HG03064 (cell line): ENCODE results near the gene BMPR1A.
"Not testable (repeated sequence)": the region's sequence is repeated elsewhere in the genome, so short reads cannot be mapped to it uniquely, and the experiment has no call there.

Experiments
- ATAC-seq: cut with Tn5 transposase; IDR thresholded peaks from one replicate; pipeline ENCODE4 v1.9.1; 2021; ENCODE audit warnings: low read depth; ENCODE audit not compliant: unreplicated experiment

BMPR1A gene

DNA sequence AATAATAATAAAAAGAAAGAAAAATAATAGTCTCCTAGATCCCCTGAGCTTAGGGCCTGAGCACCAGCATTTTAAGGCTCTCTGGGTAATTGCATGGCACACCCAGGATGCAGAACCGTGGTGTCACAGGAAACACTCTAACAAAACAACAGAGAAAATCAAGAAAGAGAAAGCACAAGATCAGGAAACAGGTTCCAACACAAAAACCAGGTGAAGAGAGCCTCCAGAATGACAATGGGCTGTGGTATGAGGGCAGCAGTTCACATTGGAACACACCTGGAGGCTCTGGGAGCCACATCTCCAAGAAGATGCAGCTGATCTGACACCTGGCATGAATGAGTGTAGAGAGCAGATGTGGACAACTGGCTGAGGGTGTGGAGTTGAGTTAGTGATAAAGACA, 193.9 kb downstream of the BMPR1A start:
- ATAC-seq: no peak

DNA sequence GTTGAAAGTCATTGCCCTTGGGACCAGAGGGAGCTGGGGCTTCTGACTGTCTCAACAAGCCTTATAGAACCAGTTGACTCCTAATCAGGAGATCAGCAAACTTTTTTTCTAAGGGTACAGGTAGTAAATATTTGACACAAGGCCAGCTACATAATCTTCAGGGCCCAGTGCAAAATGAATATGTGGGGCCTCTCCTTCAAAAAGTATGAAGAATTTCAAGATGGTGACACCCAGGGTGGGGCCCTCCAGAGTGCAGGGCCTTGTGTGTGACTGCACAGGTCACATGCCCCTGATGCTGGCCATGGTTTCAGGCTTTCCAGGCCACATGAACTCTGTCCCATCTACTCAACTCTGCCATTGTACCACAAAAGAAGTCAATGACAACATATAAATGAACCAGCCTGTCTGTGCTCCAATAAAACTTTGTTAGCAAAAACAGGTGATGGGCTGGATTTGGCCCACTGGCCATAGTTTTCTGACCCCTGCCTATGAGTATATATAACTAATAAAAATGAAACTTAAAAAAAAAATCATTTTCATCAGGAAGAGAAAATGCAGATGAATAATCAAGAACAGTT, 194.9 kb downstream of the BMPR1A start:
- no peak for ATAC-seq

DNA sequence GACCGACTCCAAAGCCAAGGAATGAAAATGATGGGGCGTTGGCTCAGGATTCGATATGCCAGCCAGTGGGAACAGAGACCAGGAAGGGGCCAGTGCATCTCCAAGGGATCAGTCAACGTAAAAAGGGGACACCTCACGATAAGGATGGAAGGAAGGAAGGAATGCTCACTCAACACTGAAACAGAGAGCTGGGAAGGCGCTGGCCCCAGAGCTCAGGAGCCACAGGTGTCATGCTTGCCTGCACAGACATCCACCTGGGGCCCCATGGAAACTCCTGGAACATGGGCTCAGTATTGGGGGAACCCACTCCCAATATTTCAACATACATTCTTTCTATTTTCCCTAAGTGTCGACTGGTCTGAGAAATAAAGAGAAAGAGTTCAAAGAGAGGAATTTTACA, 195.7 kb downstream of the BMPR1A start:
- no peak for ATAC-seq

DNA sequence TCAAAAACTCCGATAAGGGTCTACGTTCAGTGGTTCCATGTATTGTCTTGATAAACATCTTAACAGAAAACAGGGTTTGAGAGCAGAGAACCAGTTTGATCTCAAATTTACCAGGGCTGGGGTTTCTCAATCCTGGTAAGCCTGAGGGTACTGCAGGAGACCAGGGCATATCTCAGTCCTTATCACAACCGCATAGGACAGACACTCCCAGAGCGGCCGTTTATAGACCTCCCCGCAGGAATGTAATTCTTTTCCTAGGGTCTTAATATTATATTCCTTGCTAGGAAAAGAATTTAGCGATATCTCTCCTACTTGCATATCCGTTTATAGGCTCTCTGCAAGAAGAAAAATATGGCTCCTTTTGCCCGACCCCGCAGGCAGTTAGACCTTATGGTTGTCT, 196.3 kb downstream of the BMPR1A start:
- not testable (repeated sequence) for ATAC-seq

DNA sequence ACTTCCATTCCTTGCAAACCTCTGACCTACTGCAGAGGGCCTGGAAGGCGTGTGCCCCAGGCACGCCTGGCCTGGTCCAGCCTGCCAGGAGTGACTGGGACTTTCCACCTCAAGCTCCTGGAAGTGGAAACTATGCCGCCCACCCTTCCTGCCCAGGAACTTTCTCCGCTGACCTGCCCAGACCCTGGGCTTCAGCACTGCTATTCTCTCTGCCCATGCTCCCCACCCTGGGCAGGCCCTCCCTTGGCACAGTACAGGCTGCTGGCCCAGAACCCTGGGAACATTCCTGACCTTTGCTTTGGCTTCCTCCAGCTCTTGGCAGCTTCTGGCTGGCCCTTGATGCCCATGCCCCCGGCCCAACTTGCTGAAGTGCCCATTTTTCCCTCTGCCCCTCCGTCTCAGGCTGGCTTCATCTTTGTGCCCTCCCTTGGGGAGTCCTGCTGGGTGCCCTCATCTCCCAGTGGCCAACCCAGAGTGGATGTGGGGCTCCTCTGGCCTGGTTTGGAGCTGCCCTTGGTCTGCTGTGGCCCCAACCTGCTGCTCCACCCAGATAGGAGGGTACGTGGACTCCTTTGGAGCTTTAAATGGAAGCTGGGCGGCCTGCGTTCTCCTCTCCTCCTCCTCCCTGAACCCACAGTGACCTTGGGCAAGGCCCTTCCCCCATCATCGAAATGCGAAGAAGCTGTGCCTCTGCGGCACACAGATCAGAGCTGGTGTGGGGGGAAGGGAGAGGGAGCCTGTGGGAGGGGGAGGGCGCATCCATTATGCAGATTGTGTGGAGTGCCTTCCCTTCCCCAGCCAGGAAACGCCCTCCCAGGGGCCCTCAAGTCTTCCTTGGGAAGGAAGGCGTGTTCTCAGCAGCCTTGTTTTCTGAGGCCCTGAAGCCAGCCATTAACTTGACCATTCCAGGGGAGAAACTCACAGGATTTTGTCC, 197.6 kb downstream of the BMPR1A start:
- no peak for ATAC-seq

DNA sequence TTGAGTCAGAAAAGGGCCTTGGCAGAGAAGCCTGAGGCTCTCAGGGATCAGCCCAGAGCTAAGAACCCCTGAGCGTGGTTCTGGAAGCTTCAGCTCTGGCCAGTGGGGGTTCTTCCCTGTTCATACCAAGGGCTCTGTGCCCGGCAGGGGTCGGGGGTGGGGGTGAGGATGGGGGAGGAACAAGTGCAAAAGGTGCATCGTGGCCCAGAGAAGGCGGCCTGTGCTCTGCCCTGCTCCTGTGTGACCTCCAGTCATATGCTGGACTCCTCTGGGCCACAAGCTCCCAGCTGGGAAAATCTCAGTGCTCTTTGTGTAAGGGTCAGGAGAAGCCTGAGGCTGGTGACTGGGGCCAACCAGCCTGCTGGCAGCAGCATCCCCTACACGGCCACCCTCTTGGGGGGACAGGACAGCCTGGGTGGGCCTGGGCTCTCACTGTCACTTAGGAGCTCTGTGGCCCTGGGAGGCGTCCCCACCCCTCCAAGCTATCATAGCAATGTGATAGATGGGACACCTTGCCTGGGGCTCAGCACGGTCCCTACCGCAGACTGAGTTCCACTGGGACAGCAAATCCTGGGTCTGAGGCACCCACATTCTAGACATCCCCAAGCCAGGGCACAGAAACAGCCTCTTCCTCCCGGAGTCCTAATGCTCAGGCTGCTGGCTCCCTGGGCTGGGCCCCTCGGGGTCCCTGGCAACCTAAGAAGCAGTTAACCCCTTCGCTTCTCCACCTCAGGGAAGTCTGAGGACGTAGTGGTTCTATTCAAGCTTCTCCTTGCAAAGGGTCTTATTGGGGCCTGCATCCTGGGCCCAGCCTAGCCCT, 198.5 kb downstream of the BMPR1A start:
- no peak for ATAC-seq

DNA sequence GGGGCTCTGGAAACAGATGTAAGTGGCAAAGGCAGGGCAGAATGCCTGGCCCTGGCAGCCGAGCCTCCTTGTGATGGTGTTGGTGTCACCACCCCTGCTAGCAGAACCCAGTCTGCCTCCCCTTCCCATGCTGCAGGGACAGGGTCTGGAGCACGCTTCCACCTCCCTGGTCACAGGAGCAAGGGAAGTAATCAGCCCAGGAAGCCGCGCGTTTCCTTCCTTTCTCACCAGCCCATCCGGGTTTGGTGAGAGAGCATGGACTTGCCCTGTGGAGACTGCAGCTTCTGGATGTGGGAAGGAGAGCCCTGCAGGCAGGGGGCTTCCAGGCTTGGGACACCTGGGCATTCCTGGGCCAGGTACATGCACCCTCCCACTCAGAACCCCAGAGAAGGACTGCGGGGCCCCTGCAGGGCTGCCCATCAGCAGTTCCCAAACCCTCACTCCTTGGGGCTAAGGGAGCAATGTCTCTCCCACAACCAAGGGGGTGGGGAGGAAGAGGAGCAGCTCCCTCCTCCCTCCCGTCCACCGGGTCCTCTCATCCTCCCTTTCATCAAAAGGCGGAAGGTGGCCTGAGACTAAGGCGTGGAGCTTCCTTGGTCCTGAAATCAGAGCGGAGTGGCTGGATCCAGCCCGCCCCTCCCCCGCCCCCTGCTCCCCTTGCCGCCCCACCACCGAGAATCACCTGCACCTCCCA, 199.2 kb downstream of the BMPR1A start:
- no peak for ATAC-seq

DNA sequence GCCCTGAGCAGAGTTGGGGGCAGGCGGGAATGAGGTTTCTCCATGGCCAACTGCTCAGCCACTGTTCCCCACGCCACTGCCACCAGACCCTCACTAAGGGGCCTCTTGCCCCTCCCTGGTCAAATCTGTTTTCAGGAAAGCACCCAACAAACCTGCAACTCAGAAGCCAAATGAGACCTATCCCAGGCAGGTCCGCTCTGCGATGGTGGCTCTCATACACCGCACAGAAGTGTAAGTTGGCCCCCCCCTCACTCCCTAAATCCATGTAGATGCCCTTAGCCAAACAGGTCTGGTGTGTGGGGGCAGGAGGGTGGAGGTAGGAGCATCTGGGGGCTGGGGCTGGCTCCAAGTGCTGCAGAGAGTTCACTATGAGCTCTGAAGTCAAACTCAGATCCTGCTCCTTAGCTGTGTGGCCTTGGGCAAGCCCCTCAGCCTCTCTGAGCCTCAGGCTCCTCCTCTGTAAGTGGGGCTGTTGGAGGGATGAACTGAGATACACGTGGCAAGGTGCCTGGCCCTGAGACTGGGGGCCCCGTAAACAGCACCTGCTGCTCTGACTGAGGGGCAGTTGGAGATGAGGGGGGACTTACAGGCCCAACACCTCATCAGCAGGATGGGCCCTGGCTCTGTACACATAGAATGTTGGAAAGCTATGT, 199.9 kb downstream of the BMPR1A start:
- ATAC-seq: no peak

DNA sequence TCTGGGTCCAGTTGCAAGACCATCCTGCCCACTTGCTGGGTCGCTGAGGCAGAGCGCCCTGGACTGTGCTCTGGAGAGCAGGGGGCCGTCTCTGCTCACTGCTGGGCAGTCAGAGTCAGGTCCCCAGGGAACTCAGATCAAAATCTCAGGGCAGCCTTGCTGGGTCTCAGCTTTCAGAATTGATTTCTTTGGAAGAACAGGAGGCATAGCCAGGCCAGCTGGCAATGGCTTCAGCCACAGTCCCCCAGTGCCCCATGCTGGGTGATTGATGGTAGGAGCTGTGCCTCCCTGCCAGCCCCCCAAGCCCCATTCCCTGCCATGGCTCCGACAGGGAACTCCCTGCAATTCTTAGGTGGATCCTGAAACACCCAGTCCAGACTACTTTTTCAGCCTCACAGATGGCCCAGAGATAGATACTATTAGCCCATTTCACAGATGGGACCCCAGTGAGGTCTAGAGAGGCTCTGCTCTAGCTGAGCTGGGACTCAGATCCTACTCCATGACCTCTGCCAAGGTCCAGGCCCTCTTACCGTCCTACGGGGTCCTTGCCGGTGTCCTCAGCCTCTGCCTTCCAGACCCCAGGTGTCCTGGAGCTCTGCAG, 200.5 kb downstream of the BMPR1A start:
- no peak for ATAC-seq

DNA sequence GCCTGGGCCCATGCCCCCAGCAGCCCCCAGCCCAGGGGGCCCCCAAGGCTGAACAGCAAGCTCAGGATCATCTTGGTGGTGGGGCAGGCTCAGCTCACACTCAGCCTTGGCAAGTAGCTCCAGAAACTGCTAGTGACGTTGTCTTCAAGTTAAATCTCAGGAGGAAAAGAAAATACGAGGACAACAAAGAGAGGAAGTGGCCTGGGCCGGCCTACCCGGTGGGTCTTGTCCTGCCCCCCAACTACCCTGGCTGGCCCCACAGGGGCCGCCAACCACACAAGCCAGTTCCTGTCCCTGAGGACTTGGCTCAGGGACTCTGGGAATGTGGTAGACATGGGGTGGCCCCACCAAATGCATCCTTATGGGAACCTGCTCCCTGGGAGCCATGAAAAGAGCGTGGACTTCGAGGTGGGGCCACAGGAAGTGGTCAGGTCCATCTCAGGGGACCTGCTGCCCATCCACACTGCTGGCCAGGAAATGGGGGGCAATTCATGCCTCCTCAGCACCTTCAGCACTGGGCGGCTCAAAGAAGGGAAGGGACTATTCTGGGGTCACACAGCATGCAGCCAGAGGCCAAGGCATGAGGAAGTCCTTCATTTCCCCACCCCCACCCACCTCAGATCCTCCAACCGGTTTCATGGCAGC, 201.2 kb downstream of the BMPR1A start, which contains the start of gene MMRN2:
TSS of gene MMRN2 (minus strand) at position 145 of the 645 bp plus-strand sequence. CDS start at position 71, 74 bp downstream.
- no peak for ATAC-seq

DNA sequence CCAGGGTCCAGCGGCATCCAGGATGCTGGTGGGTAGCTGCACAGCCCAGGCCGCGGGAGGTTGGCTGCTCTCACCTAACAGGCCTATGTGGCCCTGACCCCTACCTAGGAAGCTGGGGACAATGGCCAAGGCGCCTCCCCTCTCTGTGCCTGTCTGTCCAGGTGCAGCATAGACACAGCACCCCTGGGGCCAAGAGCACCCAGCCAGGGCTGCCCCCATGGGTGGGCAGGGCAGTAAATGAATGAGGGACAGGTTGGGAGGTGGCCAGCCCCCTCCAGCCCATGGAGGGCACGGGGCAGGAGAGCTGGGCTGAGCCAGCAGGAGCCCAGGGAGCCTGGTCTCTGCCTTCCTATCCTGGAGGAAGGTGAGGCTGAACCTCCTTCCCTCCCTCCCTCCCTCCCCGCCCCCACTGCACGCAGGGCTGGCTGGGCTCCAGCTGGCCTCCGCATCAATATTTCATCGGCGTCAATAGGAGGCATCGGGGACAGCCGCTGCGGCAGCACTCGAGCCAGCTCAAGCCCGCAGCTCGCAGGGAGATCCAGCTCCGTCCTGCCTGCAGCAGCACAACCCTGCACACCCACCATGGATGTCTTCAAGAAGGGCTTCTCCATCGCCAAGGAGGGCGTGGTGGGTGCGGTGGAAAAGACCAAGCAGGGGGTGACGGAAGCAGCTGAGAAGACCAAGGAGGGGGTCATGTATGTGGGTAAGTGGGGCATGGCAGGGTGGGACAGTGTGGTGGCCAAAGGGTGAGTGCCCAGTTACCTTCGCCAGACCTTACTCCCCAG, 201.9 kb downstream of the BMPR1A start, which contains the start of gene SNCG:
TSS of gene SNCG (plus strand) at position 484 of the 785 bp plus-strand sequence. CDS start at position 583, 99 bp downstream.
- no peak for ATAC-seq

DNA sequence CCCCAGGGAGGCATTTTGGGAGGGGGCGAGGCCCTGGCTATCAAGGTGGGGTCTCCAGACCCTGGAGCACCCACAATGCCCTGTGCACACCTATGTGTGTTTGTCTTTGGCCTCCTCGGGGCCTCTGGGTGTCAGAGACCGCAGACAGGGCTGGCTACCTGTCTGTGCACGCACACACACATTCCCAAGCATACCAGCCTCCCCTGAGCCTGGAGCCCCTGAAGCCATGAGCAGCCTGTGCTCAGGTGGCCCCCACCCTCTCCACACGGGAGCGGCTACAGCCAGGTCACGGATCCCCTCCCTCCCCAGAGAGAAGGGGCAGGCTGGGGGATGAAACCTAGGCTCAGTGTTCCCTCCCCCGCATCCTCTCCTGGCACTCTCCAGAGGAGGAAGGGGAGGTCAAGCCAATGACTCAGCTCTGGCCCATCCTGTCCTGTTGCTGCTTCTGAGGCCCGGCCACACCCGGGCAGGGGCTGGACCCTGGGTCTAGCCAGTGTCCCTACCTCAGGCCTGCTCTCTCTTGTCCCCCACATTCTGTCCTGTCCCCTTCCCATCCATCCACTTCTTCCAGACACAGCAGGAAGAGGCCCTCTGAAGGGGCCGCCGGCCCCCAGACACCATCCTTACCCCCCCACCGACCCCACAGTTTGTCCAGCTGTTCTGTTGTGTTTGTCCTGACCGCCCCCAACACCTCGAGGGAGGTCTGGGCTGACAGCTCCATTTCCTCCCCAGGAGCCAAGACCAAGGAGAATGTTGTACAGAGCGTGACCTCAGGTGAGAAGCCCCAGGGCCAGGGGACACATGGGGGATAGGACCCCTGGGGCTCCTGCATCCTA, 202.7 kb downstream of the BMPR1A start:
- ATAC-seq: no peak

DNA sequence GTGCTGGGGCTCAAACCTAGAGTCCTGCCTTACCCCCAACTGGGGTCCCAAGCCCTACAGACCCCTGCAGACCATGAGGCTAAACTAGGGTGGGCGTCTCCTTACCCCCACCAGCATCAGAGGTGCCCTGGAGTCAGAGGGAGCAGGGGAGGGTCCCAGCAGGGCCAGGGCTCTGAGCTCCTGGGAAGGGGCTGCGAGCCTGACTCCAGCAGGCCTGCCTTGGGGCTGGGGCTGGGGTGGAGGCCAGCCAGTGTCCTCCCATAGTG, 203.3 kb downstream of the BMPR1A start:
- no peak for ATAC-seq

DNA sequence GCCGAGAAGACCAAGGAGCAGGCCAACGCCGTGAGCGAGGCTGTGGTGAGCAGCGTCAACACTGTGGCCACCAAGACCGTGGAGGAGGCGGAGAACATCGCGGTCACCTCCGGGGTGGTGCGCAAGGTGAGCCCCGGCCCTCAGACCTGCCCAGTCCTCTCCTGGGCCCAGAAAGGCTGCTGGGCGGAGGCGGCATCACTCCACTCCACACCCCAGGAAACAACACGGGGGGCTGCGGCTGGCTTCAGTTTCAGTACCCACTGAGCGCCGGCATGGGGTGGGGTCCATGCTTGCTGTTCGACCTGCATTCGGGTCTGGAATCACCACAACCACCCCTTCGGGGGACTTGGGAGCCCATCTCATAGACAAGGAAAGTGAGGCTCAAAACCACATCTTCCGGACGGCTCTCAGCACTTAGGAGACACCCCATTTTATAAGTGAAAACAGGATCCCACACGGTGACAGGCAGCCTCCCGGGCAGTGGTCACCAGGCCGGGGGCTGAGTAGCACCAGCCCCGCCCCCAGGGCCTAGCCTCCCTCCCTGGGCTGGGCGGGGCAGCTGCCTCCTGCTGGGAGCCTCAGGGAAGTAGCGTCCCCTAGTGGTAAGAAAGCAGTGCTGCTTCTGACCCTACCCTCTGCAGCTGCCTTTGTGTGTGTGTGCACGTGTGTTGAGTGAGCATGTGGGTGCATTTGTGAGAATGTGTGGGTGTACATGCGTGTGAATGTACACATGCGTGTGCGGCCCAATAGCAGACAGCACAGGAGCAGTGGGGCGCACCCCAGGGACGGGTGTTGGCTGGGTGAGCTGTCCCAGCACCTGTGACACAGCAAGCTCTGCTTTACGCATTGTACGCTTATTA, 203.8 kb downstream of the BMPR1A start:
- ATAC-seq: no peak

DNA sequence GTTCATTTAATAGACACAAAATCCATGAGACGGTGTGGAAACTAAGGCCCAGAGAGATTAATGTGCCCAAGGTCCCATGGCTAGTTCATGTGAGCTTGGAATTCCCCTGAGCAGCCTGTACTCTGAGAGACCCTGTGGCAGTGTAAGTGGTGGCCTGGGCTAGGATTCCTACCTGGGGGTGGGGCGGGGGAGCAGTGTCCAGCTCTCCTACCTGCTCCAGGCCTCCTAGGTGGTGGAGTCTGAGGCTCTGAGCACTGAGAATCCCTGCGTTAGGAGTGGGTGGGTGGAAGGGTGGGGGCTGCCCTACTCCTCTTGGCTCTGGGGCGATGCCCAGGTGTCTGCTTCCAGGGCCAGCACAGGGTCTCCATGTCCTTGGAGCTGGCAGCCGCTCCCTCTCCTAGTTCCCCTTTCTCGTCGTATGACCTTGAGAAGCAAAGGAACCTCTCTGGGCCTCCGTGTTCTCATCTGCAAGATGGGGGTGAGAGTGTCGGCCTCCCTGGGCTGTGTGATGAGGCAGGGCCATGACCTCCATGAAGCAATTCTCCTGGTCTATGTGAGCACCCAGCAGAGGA, 204.5 kb downstream of the BMPR1A start:
- no peak for ATAC-seq

DNA sequence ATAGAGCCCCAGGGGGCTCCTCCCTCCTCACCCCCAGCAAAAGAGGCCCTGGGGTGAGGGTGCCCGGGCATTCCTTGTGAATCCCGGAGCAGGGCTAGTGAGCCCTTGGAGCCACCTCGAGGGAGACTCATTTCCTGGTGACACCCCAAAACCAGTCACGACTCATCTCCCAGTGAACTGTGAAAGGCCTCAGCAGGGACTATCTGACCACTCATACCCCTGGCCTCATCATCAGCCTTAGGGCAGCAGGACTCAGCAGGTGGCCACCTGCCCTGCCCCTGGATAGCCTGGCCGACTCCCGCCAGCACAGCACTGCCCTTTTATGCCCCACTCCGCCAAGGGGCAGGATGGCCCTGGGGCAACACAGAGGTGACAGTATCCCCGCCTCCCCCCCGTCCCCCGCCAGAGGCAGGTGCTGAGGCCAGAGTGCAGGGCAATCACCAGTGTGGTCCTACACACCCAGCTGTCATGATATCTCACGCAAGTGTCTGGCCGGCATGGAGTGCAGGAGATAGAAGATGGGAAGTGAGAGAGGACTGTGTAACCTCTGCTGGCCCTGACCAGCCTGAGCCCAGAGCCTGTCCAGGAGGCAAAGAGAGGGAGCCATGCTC, 205.2 kb downstream of the BMPR1A start:
- no peak for ATAC-seq
